Naive thymus-derived CD8-positive, alpha-beta T cell (primary cell): ENCODE measurements around the gene DRD1. TPM values are rescaled to one million over a fixed set of nuclear protein-coding genes. Genes with fewer than 3 reads are reported as not detected.
A peak's percentile ranks its signal among the peaks of the same experiment; 100 is the strongest.

Experiments
- ATAC-seq, 2 donors: fragments of 150-1000 bp; cut with Tn5 transposase in 1 of 2; sonication (Bioruptor Pico), chemical (Tn5 transposase) in 1 of 2; 1 replicate in 1 of 2; 2 replicates in 1 of 2; pipeline ENCODE4 v1.10.0; 2021; ENCODE audit warnings: mild to moderate bottlenecking in 2 of 2, moderate library complexity in 2 of 2
- POLR2A ChIA-PET: fragments of 350-600 bp; sonication (Branson Sonifier 250); formaldehyde crosslinking; loops from one replicate; lab custom pipeline; 2021; ENCODE audit warnings: antibody characterized with exemption; lab: Charles Lee
- DNase-seq, 10 donors: peaks; one replicate each; pipeline versions ENCODE4 v3.0.0 to v3.0.0-alpha.2; 2020 to 2022
- H3K27ac Mint-ChIP-seq, 10 donors: one replicate each; pipeline ENCODE4 v1.8.0; 2020 to 2022; ENCODE audit warnings: mild to moderate bottlenecking in 10 of 10, mixed read lengths in 10 of 10, moderate library complexity in 4 of 10, inconsistent platforms in 1 of 10
- H3K27me3 Mint-ChIP-seq, 5 donors: one replicate each; pipeline ENCODE4 v1.8.0; 2021 to 2022; ENCODE audit warnings: mixed read lengths in 5 of 5
- H3K36me3 Mint-ChIP-seq, 3 donors: one replicate each; pipeline ENCODE4 v1.8.0; 2020 to 2022; ENCODE audit warnings: mixed read lengths in 3 of 3, mild to moderate bottlenecking in 2 of 3, inconsistent platforms in 1 of 3
- H3K4me1 Mint-ChIP-seq, 4 donors: one replicate each; pipeline ENCODE4 v1.8.0; 2021 to 2022; ENCODE audit warnings: mixed read lengths in 4 of 4
- H3K4me3 Mint-ChIP-seq, 10 donors: one replicate each; pipeline ENCODE4 v1.8.0; 2020 to 2022; ENCODE audit warnings: mild to moderate bottlenecking in 10 of 10, mixed read lengths in 10 of 10, moderate library complexity in 6 of 10, inconsistent platforms in 1 of 10
- H3K9me3 Mint-ChIP-seq, 9 donors: one replicate each; pipeline ENCODE4 v1.8.0; 2020 to 2022; ENCODE audit warnings: mixed read lengths in 9 of 9, mild to moderate bottlenecking in 3 of 9, inconsistent platforms in 1 of 9, moderate library complexity in 1 of 9
- polyA plus RNA-seq, 3 donors: library from polyadenylated mRNA; unstranded; fragments of 300-500 nt; fragmentation: Illumina TruSeq; gene quantifications; one replicate each; pipeline ENCODE4 v1.2.3, GENCODE V29; 2021
- total RNA-seq, 8 experiments: library from RNA in 2 of 8; stranded (reverse) in 2 of 8; gene quantifications; one replicate each; pipeline ENCODE4 v1.2.3 and lab custom pipeline; 2021 to 2026

The DRD1 gene
- total and polyA plus RNA-seq, 5 experiments from 2014 or later = not detected

DNA sequence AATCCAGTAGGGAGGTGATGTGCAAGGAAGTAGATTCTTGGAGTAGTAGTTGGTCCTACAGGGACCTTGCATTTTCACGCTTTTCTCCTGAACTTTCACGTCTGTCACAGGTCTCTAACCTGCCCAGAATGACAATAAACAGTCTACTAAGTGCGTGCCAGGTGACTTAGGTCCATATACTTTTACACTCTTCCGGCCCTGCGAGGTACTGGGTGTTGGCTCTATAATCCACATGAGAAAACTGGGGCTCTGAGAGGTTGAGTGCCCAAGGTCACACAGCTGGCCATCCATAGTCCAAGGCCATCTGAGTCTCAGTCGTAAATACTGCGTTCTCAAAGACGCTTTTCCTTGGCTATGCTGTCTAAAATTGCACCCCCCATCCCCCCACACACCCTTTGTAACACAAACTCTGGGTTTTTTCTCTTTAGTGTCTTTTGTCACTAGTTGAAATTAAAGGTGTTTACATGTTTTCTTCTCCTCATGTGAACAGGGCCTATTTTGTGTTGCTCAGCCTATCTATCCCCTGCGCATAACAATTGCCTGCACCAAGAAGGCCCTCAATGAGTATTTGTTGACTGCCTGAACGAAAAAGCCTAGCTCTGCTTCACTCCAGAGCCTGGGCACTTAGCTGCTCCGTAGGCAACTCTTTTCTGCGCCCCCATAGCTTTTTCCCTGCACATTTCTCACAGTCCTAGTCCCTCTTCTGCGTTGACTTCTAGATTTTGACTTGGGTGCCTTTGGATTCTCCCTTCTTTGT is 35.3 kb upstream of the DRD1 start:
- Mint-ChIP-seq H3K4me1 (peaks cover 35 to 64% (median 58%) of the 10 kb centered on the region in 4 donors), H3K36me3 (peaks cover 0 to 39% (median 11%) of the 10 kb centered on the region in 3 donors), H3K9me3 (no peaks in the 10 kb centered on the region), H3K4me3 (peak overlapping the region; percentile 89 to 98 (median 96)), H3K27ac (peak overlapping the region; percentile 83 to 98 (median 96)), H3K27me3 (peaks cover 0 to 7% (median 0%) of the 10 kb centered on the region in 5 donors)
- DNase-seq = peak in 1 of 10 donors; percentile 9
- POLR2A ChIA-PET = interaction anchor here (0.7 to 5.2 kb wide), 5 partner anchors 10 to 1058 kb away, joined by 3 to 65 read pairs (median 4); partner anchors contain the start of gene RNF44
- peak in 1 of 2 donors; percentile 14 for ATAC-seq

DNA sequence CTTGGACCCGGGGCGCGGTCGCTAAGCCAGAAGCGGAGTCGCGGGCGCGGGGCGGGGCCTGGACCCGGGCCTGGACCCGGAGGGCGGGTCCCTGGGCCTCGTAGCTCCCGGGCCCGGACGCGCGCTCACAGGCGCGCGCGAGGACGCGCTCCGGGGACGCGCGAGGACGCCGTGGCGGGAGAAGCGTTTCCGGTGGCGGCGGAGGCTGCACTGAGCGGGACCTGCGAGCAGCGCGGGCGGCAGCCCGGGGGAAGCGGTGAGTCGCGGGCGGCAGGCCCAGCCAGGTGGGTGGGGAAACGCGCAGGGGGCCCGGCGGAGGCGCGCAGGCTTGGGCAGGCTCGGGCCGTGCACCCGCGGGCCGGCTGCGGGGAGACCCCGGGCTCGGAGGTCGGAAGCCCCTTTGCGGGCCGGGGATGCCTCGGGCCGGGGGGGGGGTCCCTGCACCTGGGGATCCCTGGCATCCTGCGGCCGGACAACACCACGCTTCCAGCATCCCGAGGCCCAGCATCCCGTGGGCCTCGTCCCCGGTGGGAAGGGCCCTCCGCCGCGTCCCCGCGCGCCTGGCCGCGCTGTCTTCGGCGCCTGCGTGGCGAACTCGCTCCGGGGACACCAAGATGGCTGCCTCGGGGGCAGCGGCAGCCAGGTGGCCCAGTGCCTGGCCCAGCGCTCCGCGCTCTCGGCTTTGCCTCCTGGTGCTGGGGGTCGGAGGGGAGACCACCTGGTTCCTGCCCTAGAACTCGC is 34.6 kb upstream of the DRD1 start, which contains the start of gene SFXN1:
SFXN1 (plus strand) TSS at position 177 of the 741 bp plus-strand sequence. CDS start 13,544 bp downstream, outside the sequence.
- H3K36me3 Mint-ChIP-seq = peaks cover 0 to 31% (median 9%) of the 10 kb centered on the region in 3 donors
- POLR2A ChIA-PET = interaction anchor here (0.8 to 5.2 kb wide), 6 partner anchors 9 to 55 kb away, joined by 3 to 65 read pairs (median 4); no protein-coding TSS in a partner anchor
- ATAC-seq (peak; percentile 56 to 76), DNase-seq (peak; percentile 61 to 82 (median 71))
- no peaks in the 10 kb centered on the region for H3K9me3 Mint-ChIP-seq
- peak within 1 kb of the TSS; percentile 89 to 98 (median 96) for H3K4me3 Mint-ChIP-seq
- H3K27me3 Mint-ChIP-seq = peaks cover 0 to 8% (median 0%) of the 10 kb centered on the region in 5 donors
- H3K4me1 Mint-ChIP-seq = peaks cover 28 to 56% (median 51%) of the 10 kb centered on the region in 4 donors
- peak within 1 kb of the TSS; percentile 83 to 98 (median 96) for H3K27ac Mint-ChIP-seq

DNA sequence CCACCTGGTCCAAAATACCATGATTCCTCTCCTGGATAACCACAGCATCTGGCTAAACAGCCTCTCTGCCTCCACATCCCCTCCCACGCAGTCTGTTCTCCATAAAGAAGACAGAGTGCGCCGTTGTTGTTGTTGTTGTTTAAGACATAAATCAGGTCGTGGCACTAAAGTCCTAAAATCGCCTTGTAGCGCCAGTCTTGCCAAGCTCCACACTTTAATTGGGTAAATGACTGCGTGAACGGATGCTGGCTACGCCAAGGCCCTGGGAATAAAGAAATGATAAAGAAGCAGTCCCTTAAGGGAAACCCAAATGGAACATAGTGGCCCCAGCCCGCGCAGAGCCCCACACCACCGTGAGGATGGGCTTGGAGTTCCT is 34.0 kb upstream of the DRD1 start:
- Mint-ChIP-seq H3K27ac (peak overlapping the region; percentile 71 to 90 (median 87)), H3K27me3 (peaks cover 0 to 8% (median 0%) of the 10 kb centered on the region in 5 donors), H3K4me1 (peaks cover 25 to 51% (median 45%) of the 10 kb centered on the region in 4 donors), H3K4me3 (peak overlapping the region; percentile 74 to 98 (median 89)), H3K9me3 (no peaks in the 10 kb centered on the region), H3K36me3 (peaks cover 0 to 26% (median 4%) of the 10 kb centered on the region in 3 donors)
- ATAC-seq (no peak), DNase-seq (no peak)
- POLR2A ChIA-PET = interaction anchor here (0.8 to 5.2 kb wide), 6 partner anchors 9 to 56 kb away, joined by 3 to 65 read pairs (median 4); no protein-coding TSS in a partner anchor

DNA sequence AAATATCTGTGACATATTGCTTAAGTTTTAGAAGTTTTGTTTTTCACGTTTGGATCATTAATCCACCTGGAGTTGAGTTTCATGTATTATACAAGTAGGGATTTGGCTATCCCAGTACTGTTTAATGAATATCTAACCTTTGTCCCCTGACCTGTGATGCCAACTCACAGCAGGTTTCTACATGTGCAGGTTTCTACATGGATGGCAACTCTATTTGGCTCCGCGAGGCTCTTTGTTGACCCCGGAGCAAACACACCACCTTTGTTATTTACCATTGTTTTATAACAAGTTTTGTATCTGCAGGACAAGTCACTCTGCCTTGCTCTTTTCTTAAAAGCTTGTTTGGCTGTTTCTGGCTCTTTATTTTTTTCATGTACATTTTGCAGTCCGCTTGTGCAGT is 33.5 kb upstream of the DRD1 start:
- Mint-ChIP-seq H3K4me1 (peaks cover 21 to 45% (median 40%) of the 10 kb centered on the region in 4 donors), H3K4me3 (peak overlapping the region; percentile 74 to 98 (median 89)), H3K27me3 (peaks cover 0 to 8% (median 0%) of the 10 kb centered on the region in 5 donors), H3K36me3 (peaks cover 0 to 20% (median 4%) of the 10 kb centered on the region in 3 donors), H3K9me3 (no peaks in the 10 kb centered on the region), H3K27ac (peak overlapping the region in 7 of 10 donors; percentile 43 to 90 (median 87))
- ATAC-seq = no peak
- no peak for DNase-seq
- POLR2A ChIA-PET = interaction anchor here (1.6 to 5.2 kb wide), 2 partner anchors 44 to 57 kb away, joined by 4 to 65 read pairs; no protein-coding TSS in a partner anchor

DNA sequence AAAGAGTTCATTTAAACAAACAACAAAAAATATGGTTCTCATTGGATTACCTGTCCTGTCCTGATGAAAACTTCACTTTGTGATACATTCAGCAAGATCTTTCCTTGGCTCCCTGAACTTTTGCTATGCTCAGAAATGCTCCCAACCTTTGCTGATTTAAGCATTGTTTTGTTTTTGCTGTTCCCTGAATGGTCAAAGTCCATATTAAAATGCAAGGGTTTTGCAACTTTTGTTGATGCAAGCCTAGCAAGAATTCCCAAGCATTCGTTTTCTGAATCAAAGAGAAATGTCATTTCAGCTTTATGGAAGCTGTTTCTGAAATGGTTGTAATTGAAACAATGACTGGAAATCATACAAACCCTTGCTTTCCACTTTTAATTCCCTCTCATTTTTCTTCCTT is 31.3 kb upstream of the DRD1 start:
- DNase-seq (no peak), ATAC-seq (no peak)
- Mint-ChIP-seq H3K4me1 (peaks cover 12 to 32% (median 19%) of the 10 kb centered on the region in 4 donors), H3K9me3 (no peaks in the 10 kb centered on the region), H3K27ac (no peak overlapping the region), H3K36me3 (peaks cover 0 to 2% (median 0%) of the 10 kb centered on the region in 3 donors), H3K27me3 (peaks cover 0 to 8% (median 0%) of the 10 kb centered on the region in 5 donors), H3K4me3 (no peak overlapping the region)
- POLR2A ChIA-PET = interaction anchor here (1.0 kb wide), 1 partner anchor 11 kb away, joined by 3 read pairs; no protein-coding TSS in a partner anchor

DNA sequence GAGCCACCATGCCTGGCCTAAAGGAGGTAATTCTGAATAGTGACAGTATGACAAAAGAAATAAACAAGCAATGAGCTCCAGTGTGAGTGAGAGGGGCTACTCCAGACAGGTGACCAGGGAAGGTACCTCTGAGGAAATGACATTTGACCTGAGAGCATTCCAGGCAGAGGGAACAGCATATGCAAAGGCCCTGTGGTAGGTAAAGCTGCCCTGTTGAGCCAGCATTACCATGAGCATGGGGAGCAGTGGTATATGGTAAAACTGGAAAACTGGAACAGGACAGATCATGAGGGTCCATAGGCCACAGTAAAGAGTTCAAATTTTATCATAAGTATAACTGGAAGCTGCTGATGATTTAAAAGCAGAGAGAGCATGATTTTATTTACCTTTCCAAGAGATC is 28.4 kb upstream of the DRD1 start:
- Mint-ChIP-seq H3K27me3 (peaks cover 0 to 10% (median 0%) of the 10 kb centered on the region in 5 donors), H3K4me3 (no peak overlapping the region), H3K9me3 (no peaks in the 10 kb centered on the region), H3K36me3 (no peaks in the 10 kb centered on the region), H3K4me1 (peaks cover 0 to 8% (median 2%) of the 10 kb centered on the region in 4 donors), H3K27ac (no peak overlapping the region)
- POLR2A ChIA-PET = no interaction called here
- no peak for ATAC-seq
- DNase-seq = no peak

DNA sequence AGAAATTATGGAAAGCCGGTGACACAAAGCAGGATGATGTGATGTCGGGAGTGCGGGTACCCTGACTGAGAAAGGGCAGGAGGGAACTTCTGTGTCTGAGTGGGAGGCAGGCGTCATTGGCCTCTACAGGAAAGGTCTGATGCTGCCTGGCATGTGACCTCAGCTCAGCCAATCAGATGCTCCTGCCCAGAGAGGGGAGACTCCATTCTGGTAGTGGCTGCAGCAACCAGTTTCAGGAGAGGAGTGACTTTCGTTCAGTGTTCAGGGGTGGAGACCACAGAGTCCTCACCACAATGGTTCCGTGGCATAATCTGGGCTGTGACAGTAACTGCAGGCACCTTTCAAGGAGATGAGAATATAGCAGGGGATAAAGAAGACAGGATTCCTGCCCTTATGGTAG is 27.6 kb upstream of the DRD1 start:
- Mint-ChIP-seq H3K9me3 (no peaks in the 10 kb centered on the region), H3K36me3 (no peaks in the 10 kb centered on the region), H3K27ac (peak overlapping the region in 1 of 10 donors; percentile 5), H3K4me1 (peaks cover 0 to 8% (median 2%) of the 10 kb centered on the region in 4 donors), H3K4me3 (no peak overlapping the region), H3K27me3 (peaks cover 0 to 12% (median 0%) of the 10 kb centered on the region in 5 donors)
- POLR2A ChIA-PET = no interaction called here
- no peak for DNase-seq
- no peak for ATAC-seq

DNA sequence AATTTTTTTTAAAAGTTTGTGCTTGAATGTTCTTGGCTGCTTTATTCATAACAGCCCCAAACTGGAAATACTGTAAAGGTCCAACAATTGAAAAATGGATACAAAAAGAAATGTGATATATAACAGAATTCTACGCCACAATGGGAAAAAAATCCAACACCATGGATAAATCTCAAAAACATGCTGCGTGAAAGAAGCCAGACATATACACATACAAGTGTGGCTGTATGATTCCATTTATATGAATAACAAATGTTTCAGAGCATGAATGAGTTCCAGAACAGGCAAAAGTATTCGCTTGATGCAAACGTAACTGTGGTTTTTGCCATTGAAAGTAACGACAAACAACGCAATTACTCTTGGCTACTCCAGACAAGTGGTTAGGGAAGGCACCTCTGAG is 27.2 kb upstream of the DRD1 start:
- Mint-ChIP-seq H3K4me3 (no peak overlapping the region), H3K4me1 (peaks cover 0 to 8% (median 2%) of the 10 kb centered on the region in 4 donors), H3K9me3 (no peaks in the 10 kb centered on the region), H3K36me3 (no peaks in the 10 kb centered on the region), H3K27ac (no peak overlapping the region), H3K27me3 (peaks cover 0 to 15% (median 0%) of the 10 kb centered on the region in 5 donors)
- DNase-seq (no peak), ATAC-seq (no peak)
- POLR2A ChIA-PET = no interaction called here

DNA sequence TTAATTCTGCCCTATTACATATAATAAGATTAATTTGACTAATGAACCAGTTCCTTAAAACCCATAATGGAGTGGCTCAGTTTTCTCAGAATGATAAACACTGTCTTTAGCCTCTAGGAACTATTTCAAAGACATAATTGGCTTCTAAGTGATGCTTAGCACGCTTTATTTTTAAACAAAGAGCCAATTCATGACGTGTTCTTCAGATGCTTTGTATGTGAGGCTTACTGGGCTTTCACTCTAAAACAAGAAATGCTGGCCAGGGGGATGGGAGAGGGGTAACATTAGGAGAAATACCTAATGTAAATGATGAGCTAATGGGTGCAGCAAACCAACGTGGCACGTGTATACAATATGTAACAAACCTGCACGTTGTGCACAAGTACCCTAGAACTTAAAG is 26.8 kb upstream of the DRD1 start:
- peaks cover 0 to 13% (median 0%) of the 10 kb centered on the region in 5 donors for H3K27me3 Mint-ChIP-seq
- H3K9me3 Mint-ChIP-seq = no peaks in the 10 kb centered on the region
- H3K36me3 Mint-ChIP-seq = no peaks in the 10 kb centered on the region
- POLR2A ChIA-PET = no interaction called here
- H3K4me1 Mint-ChIP-seq = peaks cover 0 to 8% (median 2%) of the 10 kb centered on the region in 4 donors
- DNase-seq (no peak), ATAC-seq (no peak)
- no peak overlapping the region for H3K4me3 Mint-ChIP-seq
- H3K27ac Mint-ChIP-seq = no peak overlapping the region

DNA sequence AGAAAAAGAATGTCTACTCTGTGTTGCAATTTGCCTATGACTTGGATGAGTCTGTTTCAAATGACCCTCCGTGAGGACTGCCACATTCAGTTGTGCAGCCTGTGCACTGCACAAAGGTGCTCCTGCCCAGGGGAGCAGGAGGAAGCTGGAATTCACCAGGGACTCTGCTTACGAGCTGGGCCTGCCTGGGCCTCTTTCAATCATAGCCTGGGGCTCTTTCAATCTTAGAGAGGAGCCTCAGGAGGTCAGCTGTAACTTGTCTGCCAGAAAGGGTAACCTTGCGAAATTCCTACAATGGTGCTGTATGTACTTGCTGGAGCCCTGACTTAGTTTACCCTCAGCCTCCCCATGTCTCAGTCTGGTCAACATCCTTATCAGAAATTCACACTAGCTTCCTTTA is 25.9 kb upstream of the DRD1 start:
- H3K9me3 Mint-ChIP-seq = no peaks in the 10 kb centered on the region
- H3K27ac Mint-ChIP-seq = no peak overlapping the region
- peaks cover 0 to 11% (median 0%) of the 10 kb centered on the region in 5 donors for H3K27me3 Mint-ChIP-seq
- POLR2A ChIA-PET = interaction anchor here (0.8 kb wide), 1 partner anchor 8 kb away, joined by 3 read pairs; the partner anchor contains the start of gene SFXN1
- no peak for ATAC-seq
- no peak overlapping the region for H3K4me3 Mint-ChIP-seq
- no peaks in the 10 kb centered on the region for H3K36me3 Mint-ChIP-seq
- peaks cover 0 to 9% (median 3%) of the 10 kb centered on the region in 4 donors for H3K4me1 Mint-ChIP-seq
- no peak for DNase-seq

DNA sequence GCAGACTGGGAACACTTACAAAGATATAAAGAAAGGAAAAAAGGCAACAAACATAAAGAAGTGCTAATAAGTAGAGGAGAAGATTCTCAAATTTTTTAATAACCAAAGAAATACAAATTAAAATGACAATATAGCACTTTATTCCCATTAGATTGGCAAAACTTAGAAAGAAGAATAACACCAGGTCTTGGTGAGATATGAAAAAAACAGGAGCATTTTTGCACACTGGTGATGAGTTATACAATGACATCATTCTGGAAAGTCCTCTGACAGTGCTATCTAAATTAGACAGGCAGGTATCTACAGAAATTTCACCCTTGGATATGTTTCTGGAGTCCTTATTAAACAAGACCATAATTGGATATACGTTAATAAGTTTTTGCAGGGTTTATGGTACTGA is 24.9 kb upstream of the DRD1 start:
- Mint-ChIP-seq H3K4me3 (no peak overlapping the region), H3K9me3 (no peaks in the 10 kb centered on the region), H3K27me3 (peaks cover 0 to 7% (median 0%) of the 10 kb centered on the region in 5 donors), H3K36me3 (no peaks in the 10 kb centered on the region), H3K27ac (no peak overlapping the region), H3K4me1 (peaks cover 6 to 15% (median 10%) of the 10 kb centered on the region in 4 donors)
- no peak for DNase-seq
- POLR2A ChIA-PET = interaction anchor here (0.8 kb wide), 1 partner anchor 9 kb away, joined by 3 read pairs; the partner anchor contains the start of gene SFXN1
- ATAC-seq = no peak
